ENCODE data around the gene SHANK3. TPM values are rescaled to one million over a fixed set of nuclear protein-coding genes. Genes with fewer than 3 reads are reported as not detected.

The SHANK3 gene
- total and polyA plus RNA-seq, 2 of the 8 experiments (the other 6 are each of a cell fraction or from before 2014, with no cell fraction given) = 1.5 to 6.0 TPM

- peaks cover 0 to 6% (median 0%) of the 10 kb centered on the region in 4 experiments; a peak in 2 of 7 replicates for H3K4me1 ChIP-seq (replicated peaks in 1 of 4; ENCODE audit: control insufficient read depth in 3 of 4, insufficient read depth in 4 of 4, low read length in 3 of 4)
- H3K56ac ChIP-seq (replicated peaks; ENCODE audit: insufficient read length, low read depth, low read length) = no peak overlapping the region
- no peak overlapping the region for H3K23ac ChIP-seq (ENCODE audit: insufficient read length)
- no peak overlapping the region for H4K91ac ChIP-seq (replicated peaks; ENCODE audit: insufficient read length, low read length)
- no peak for DNase-seq (ENCODE audit: low read depth in 1 of 2, low spot score in 2 of 2)
- H3K4ac ChIP-seq (replicated peaks; ENCODE audit: insufficient read length, low read depth, low read length) = no peak overlapping the region
- H4K8ac ChIP-seq (ENCODE audit: extremely low read depth, insufficient read depth, low read length) = no peak overlapping the region
- H3K23me2 ChIP-seq (ENCODE audit: low read depth, low read length) = peaks cover 1% of the 10 kb centered on the region; the same call in 1 of the 2 replicates
- no peak overlapping the region for H4K5ac ChIP-seq (ENCODE audit: insufficient read length, low read depth, low read length)
- no peak overlapping the region for H2BK12ac ChIP-seq (ENCODE audit: low read depth, low read length)
- no peak overlapping the region for H2AFZ ChIP-seq (ENCODE audit: low read length)
- H3K14ac ChIP-seq (ENCODE audit: insufficient read length) = no peak overlapping the region
- no peak overlapping the region for H3K18ac ChIP-seq (ENCODE audit: extremely low read depth, low read length)
- H4K20me1 ChIP-seq (replicated peaks in 1 of 2; ENCODE audit: control insufficient read depth in 1 of 2, insufficient read depth in 2 of 2, low read length in 2 of 2) = peaks cover 8 to 23% of the 10 kb centered on the region in 2 experiments
- no peak overlapping the region for H2BK5ac ChIP-seq (ENCODE audit: low read depth, low read length)
- H3K9ac ChIP-seq (replicated peaks in 1 of 4; ENCODE audit: extremely low read depth in 1 of 4, low read depth in 3 of 4, low read length in 3 of 4) = no peak overlapping the region
- CTCF ChIA-PET (ENCODE audit: partially characterized antibody) = interaction anchor here (1.1 to 1.4 kb wide), 2 partner anchors 17 to 20 kb away, joined by 4 to 5 read pairs; no protein-coding TSS in a partner anchor
- FAIRE-seq = no peak
- POLR2A ChIA-PET (ENCODE audit: partially characterized antibody) = interaction anchor here (1.2 kb wide), 1 partner anchor 9 kb away, joined by 4 read pairs; no protein-coding TSS in a partner anchor
- no peak overlapping the region for H2BK120ac ChIP-seq (replicated peaks; ENCODE audit: low read depth, low read length)
- WGBS, 2 experiments (ENCODE audit: extremely low coverage in 1 of 2, insufficient coverage in 1 of 2, insufficient read length in 1 of 2, insufficient replicate concordance in 2 of 2, low coverage in 1 of 2, low lambda C conversion rate in 2 of 2, missing lambda C conversion rate in 1 of 2) = 90% methylated on average over 12 of the region's 13 CpGs; no CpG with 5 or more reads in 1 of the 2 experiments
- no peaks in the 10 kb centered on the region for H3K79me2 ChIP-seq (ENCODE audit: control insufficient read depth in 1 of 2, insufficient read depth in 2 of 2, low read length in 2 of 2)
- H3K9me3 ChIP-seq (ENCODE audit: insufficient read depth in 2 of 2, low read depth in 1 of 2, low read length in 1 of 2) = no peaks in the 10 kb centered on the region
- H2AK5ac ChIP-seq (ENCODE audit: low read depth, low read length) = no peak overlapping the region
- H3K4me2 ChIP-seq (ENCODE audit: insufficient read depth in 1 of 2, low read depth in 2 of 2, low read length in 2 of 2) = no peak overlapping the region
- no peak overlapping the region for H2BK20ac ChIP-seq (ENCODE audit: low read length)
- H2BK15ac ChIP-seq (ENCODE audit: low read length) = no peak overlapping the region
- peaks cover 25 to 37% (median 31%) of the 10 kb centered on the region in 4 experiments for H3K27me3 ChIP-seq (replicated peaks in 1 of 4; ENCODE audit: control insufficient read depth in 3 of 4, extremely low read depth in 1 of 4, insufficient read depth in 3 of 4, low read length in 3 of 4)
- peaks cover 0 to 7% (median 0%) of the 10 kb centered on the region in 4 experiments; a peak in 1 of 8 replicates for H3K36me3 ChIP-seq (ENCODE audit: control insufficient read depth in 2 of 4, insufficient read depth in 4 of 4, low read length in 3 of 4)
- TF ChIP-seq TAF1 (IDR thresholded peaks at IDR 0.05; ENCODE audit: low read depth, low read length) (no peak), RBBP5 (IDR thresholded peaks at IDR 0.05; ENCODE audit: borderline replicate concordance, low read depth, low read length) (no peak), KDM1A (IDR thresholded peaks at IDR 0.05; ENCODE audit: borderline replicate concordance, low read length) (no peak), TBP (IDR thresholded peaks at IDR 0.05; ENCODE audit: low read depth, low read length) (no peak), POLR2AphosphoS5 (IDR thresholded peaks at IDR 0.05; ENCODE audit: low read depth, low read length) (no peak), POU5F1 (IDR thresholded peaks at IDR 0.05; ENCODE audit: low read depth, low read length) (no peak), SIRT6 (IDR thresholded peaks at IDR 0.05; ENCODE audit: low read length) (no peak), CBX5 (IDR thresholded peaks at IDR 0.05; ENCODE audit: low read depth, low read length) (no peak)
- H3K27ac ChIP-seq (ENCODE audit: low read depth, low read length) = no peak overlapping the region
- H3K79me1 ChIP-seq (ENCODE audit: low read depth, low read length) = no peaks in the 10 kb centered on the region
- H3K4me3 ChIP-seq (ENCODE audit: extremely low read depth in 1 of 4, insufficient read depth in 2 of 4, low read depth in 3 of 4, low read length in 4 of 4) = no peak overlapping the region
These were observed 43.8 kb downstream of the SHANK3 start for GRCh38 chr22:50716290-50717024.
